PC-3 (cell line): ENCODE measurements around the gene POLR2E.

ENCODE experiments used
- EZH2 ChIP-seq: fragments of 300-600 bp; sonication (generic); IDR thresholded peaks from one replicate; pipeline ENCODE4 v1.6.1; 2017; ENCODE audit warnings: antibody characterized with exemption, mild to moderate bottlenecking, low read length; ENCODE audit not compliant: unreplicated experiment
- EZH2phosphoT487 ChIP-seq: fragments of 300-600 bp; sonication (generic); IDR thresholded peaks from 2 replicates; pipeline ENCODE4 v1.6.1; 2018; ENCODE audit warnings: mild to moderate bottlenecking, antibody characterized with exemption, low read length, borderline replicate concordance
- TF ChIP-seq, protein P1 (sequence below): fragments of 300-600 bp; sonication (generic); conservative IDR thresholded peaks from 2 replicates; pipeline ENCODE4 v1.5.1; 2017; ENCODE audit warnings: antibody characterized with exemption, low read depth, mild to moderate bottlenecking, low read length

DNA sequence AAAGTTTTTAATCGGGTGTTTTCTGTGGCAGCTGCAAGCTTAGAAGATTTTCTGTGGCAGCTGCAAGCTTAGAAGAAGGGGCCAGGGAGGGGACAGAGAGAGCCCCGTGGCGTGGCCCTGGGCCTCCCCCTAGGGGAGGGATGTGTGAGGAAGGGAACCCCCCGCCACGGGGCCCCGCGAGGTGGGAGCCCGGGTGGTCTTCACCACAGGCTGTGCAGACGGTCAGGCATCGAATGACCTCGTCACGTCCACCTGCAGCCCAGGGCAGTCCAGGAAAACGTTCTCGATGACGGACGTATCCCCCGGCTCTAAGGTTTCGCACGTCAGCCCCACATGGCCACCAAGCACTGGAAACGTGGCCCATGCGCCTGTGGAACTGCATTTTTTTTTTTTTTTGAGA is 8.6 kb downstream of the POLR2E start:
- TF ChIP-seq, protein P1, sequence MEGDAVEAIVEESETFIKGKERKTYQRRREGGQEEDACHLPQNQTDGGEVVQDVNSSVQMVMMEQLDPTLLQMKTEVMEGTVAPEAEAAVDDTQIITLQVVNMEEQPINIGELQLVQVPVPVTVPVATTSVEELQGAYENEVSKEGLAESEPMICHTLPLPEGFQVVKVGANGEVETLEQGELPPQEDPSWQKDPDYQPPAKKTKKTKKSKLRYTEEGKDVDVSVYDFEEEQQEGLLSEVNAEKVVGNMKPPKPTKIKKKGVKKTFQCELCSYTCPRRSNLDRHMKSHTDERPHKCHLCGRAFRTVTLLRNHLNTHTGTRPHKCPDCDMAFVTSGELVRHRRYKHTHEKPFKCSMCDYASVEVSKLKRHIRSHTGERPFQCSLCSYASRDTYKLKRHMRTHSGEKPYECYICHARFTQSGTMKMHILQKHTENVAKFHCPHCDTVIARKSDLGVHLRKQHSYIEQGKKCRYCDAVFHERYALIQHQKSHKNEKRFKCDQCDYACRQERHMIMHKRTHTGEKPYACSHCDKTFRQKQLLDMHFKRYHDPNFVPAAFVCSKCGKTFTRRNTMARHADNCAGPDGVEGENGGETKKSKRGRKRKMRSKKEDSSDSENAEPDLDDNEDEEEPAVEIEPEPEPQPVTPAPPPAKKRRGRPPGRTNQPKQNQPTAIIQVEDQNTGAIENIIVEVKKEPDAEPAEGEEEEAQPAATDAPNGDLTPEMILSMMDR, result no peak
- TF ChIP-seq EZH2phosphoT487, result no peak
- TF ChIP-seq EZH2, result no peak
